Lung (tissue), 16 donors: ENCODE results near the gene MYNN. TPM values are rescaled to one million over a fixed set of nuclear protein-coding genes. Genes with fewer than 3 reads are reported as not detected.
"Not testable (repeated sequence)": the region's sequence is repeated elsewhere in the genome, so short reads cannot be mapped to it uniquely, and the experiment has no call there.

Source experiments
- ATAC-seq: fragments of 200-7000 bp; cut with Tn5 transposase; one replicate; pipeline ENCODE4 v1.9.1; 2020; ENCODE audit warnings: moderate number of reproducible peaks; ENCODE audit not compliant: insufficient read depth, low FRiP score
- DNase-seq, 3 donors: peaks; one replicate each; pipeline ENCODE4 v3.0.0-alpha.2; 2013 to 2017
- H3K27ac ChIP-seq, 2 donors: one replicate each; pipeline ENCODE4 v1.5.1; 2013; ENCODE audit warnings: mild to moderate bottlenecking in 2 of 2, moderate library complexity in 2 of 2, control low read depth in 1 of 2, inconsistent platforms in 1 of 2, low read depth in 1 of 2, low read length in 1 of 2
- H3K27me3 ChIP-seq, 3 donors: one replicate each; pipeline ENCODE4 v1.5.1; 2013; ENCODE audit warnings: low read length in 2 of 3; ENCODE audit not compliant: control insufficient read depth in 3 of 3, insufficient read depth in 3 of 3
- H3K36me3 ChIP-seq, 4 donors: one replicate each; pipeline ENCODE4 v1.5.1; 2013; ENCODE audit warnings: low read length in 4 of 4, mild to moderate bottlenecking in 1 of 4, moderate library complexity in 1 of 4; ENCODE audit not compliant: control insufficient read depth in 4 of 4, insufficient read depth in 4 of 4
- H3K4me1 ChIP-seq, 5 donors: one replicate each; pipeline ENCODE4 v1.5.1; 2013; ENCODE audit warnings: low read length in 5 of 5, mild to moderate bottlenecking in 2 of 5, moderate library complexity in 1 of 5; ENCODE audit not compliant: control insufficient read depth in 5 of 5, insufficient read depth in 5 of 5
- H3K4me3 ChIP-seq: one replicate; pipeline ENCODE4 v1.5.1; 2013; ENCODE audit warnings: mild to moderate bottlenecking, control low read depth, moderate library complexity
- H3K9ac ChIP-seq, 2 donors: one replicate each; pipeline ENCODE4 v1.5.1; 2013; ENCODE audit warnings: low read length in 2 of 2, control low read depth in 1 of 2; ENCODE audit not compliant: insufficient read depth in 1 of 2
- H3K9me3 ChIP-seq, 4 donors: one replicate each; pipeline ENCODE4 v1.5.1; 2013; ENCODE audit warnings: low read length in 3 of 4, mild to moderate bottlenecking in 1 of 4, moderate library complexity in 1 of 4; ENCODE audit not compliant: control insufficient read depth in 4 of 4, insufficient read depth in 3 of 4
- CTCF ChIP-seq: IDR thresholded peaks from 2 replicates; pipeline ENCODE4 v1.5.1; 2012; ENCODE audit warnings: mild to moderate bottlenecking; ENCODE audit errors: control extremely low read depth, extremely low read depth
- WGBS, 2 donors: extraction: QIAGEN DNeasy Blood & Tissue Kit; methylation state at CpG; one replicate each; pipeline ENCODE4 v1.1.7; 2013; 5-methylcytosine and 5-hydroxymethylcytosine counted together
- long read RNA-seq, 5 donors: transcript quantifications; one replicate each; lab custom pipeline, GENCODE V29; 2026
- polyA plus RNA-seq, 2 donors: library from polyadenylated mRNA; stranded (reverse); fragments of 200-250 nt; gene quantifications; one replicate each; pipeline ENCODE4 v1.2.1, GENCODE V29; 2013
- total RNA-seq, 2 donors: library from RNA; depleted of rRNA in 1 of 2; stranded (reverse); fragments of >200 nt in 1 of 2; gene quantifications; one replicate each; pipeline ENCODE4 v1.2.1, GENCODE V29; 2014 to 2021
- donor health status: control.
- donor health status: control.
- donor health status: Bipolar disorder and iron deficiency.
- donor health status: healthy.
- donor health status: DM: yes; HTN: yes; CAD: no.

MYNN gene
- total RNA-seq (10 to 100 TPM; 11.2 to 32.1 TPM), polyA plus RNA-seq (1 to 10 TPM; 8.1 to 8.9 TPM)
- long read RNA-seq, donor 1, full-length matches to known transcripts, result 5 of 10 reads
- long read RNA-seq, donor 1, partial matches to known transcripts, result 5 of 10 reads
- long read RNA-seq, donor 1, other reads (novel, unspliced or antisense), result 0 of 10 reads
- long read RNA-seq, donor 2, full-length matches to known transcripts, result 2 of 2 reads
- long read RNA-seq, donor 2, partial matches to known transcripts, result 0 of 2 reads
- long read RNA-seq, donor 2, other reads (novel, unspliced or antisense), result 0 of 2 reads
- long read RNA-seq, donor 3, result 0 reads
- long read RNA-seq, donor 4, full-length matches to known transcripts, result 1 of 6 reads
- long read RNA-seq, donor 4, partial matches to known transcripts, result 5 of 6 reads
- long read RNA-seq, donor 4, other reads (novel, unspliced or antisense), result 0 of 6 reads
- long read RNA-seq, donor 5, full-length matches to known transcripts, result 3 of 14 reads
- long read RNA-seq, donor 5, partial matches to known transcripts, result 11 of 14 reads
- long read RNA-seq, donor 5, other reads (novel, unspliced or antisense), result 0 of 14 reads

DNA sequence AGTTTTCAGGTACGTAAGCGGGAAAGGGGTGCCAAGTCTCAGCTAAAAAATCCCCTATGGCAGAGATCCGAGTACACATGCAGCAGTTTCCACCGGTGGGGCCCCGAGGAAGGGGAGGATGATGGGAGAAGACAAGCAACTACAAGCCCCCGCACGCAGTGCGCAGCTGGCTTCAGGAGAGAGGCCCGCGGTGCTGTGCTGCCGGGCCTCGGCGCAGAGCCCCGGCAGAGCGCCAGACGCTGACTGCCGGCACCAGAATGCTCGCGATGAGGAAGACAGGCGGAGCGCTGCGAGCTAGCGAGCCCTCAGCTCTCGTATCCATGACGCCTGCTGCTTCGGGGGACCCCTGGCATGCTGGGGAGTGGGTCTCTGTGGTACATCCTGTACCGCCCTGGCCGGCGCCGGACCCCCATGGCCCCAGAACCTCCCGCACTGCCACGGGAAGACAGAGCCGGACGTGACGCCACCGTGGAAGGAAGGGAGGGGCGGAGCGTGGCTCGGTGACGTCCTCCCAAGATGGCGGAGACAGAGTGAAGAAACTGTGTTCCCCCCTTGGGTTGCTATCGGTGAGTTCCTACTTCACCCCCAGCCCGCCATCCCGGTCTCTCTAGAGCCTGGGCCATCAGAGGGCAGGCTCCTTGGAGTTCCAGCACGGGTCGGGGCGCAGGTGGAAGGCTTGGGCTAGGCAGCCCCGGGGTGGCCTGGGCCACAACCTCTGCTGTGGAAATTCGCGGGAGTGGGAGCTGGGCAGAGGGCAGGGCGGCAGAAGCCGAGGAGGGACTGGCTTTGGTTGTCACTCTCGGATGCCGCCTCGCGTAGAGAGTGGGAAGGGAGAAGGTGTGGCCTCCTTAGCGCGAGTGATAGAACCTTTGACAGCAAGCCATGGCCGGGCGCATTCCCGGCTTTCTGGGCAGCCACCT lies at the start of gene MYNN:
Gene MYNN, plus strand, starts transcription at position 500 of the 920 bp plus-strand sequence. CDS start 900 bp downstream, outside the sequence.
- 0% methylated on average over 60 to 61 of the region's 61 CpGs for WGBS, 2 donors
- Histone ChIP-seq H3K36me3 (peaks cover 0 to 15% (median 7%) of the 10 kb centered on the region in 4 donors), H3K27me3 (no peaks in the 10 kb centered on the region), H3K9me3 (no peaks in the 10 kb centered on the region), H3K9ac (peak within 1 kb of the TSS; percentile 93 to 96), H3K27ac (peak within 1 kb of the TSS; percentile 97 to 98), H3K4me3 (peak within 1 kb of the TSS; percentile 90), H3K4me1 (peaks cover 0 to 18% (median 6%) of the 10 kb centered on the region in 5 donors)
- TF ChIP-seq CTCF, result no peak
- ATAC-seq (peak; percentile 85), DNase-seq (peak; percentile 95 to 97 (median 96))

DNA sequence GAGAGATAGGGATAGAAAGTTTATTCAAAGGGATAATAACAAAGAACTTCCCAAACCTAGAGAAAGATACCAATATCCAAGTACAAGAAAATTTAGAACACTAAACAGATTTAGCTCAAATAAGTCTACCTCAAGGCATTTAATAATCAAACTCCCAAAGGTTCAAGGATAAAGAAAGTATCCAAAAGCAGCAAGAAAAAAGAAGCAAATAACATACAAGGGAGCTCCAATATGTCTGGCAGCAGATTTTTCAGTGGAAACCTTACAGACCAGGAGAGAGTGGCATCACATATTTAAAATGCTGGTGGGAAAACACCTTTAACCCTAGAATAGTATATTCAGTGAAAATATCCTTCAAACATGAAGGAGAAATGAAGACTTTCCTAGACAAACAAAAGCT lies 41.3 kb upstream of the MYNN start:
- not testable (repeated sequence) for H3K27me3 ChIP-seq, H3K4me3 ChIP-seq, DNase-seq, ATAC-seq, H3K9ac ChIP-seq, H3K4me1 ChIP-seq, H3K27ac ChIP-seq, H3K36me3 ChIP-seq
- H3K9me3 ChIP-seq, result peaks cover 0 to 13% (median 2%) of the 10 kb centered on the region in 4 donors

GRCh38 chr3:169739067-169739466 lies 34.1 kb upstream of the MYNN start:
- Histone ChIP-seq H3K36me3 (no peaks in the 10 kb centered on the region), H3K27ac (no peak overlapping the region), H3K4me3 (no peak overlapping the region), H3K27me3 (no peaks in the 10 kb centered on the region), H3K9ac (no peak overlapping the region), H3K4me1 (peaks cover 0 to 4% (median 0%) of the 10 kb centered on the region in 5 donors), H3K9me3 (peaks cover 0 to 4% (median 0%) of the 10 kb centered on the region in 4 donors)
- 68 to 81% methylated on average over 2 of the region's 2 CpGs for WGBS, 2 donors
- DNase-seq (no peak), ATAC-seq (no peak)
- TF ChIP-seq CTCF, result no peak
